ENCODE data around the gene SDSL. TPM values are rescaled to one million over a fixed set of nuclear protein-coding genes. Genes with fewer than 3 reads are reported as not detected.

The SDSL gene
- total and polyA plus RNA-seq, 2 experiments from 2014 or later, result not detected

GRCh38 chr12:113392520-113392919 is 29.7 kb upstream of the SDSL start:
- no peak overlapping the region for H3K27ac Mint-ChIP-seq
- Histone ChIP-seq H3F3A (replicated peaks; ENCODE audit: low read depth) (0 out of 2 replicates have a peak, but pooled peaks cover 2% of the 10 kb centered on the region), H4K20me1 (replicated peaks; ENCODE audit: insufficient read depth) (no peaks in the 10 kb centered on the region), H3K27me3 (ENCODE audit: insufficient read depth) (no peaks in the 10 kb centered on the region), H3K4me1 (ENCODE audit: insufficient read depth) (no peaks in the 10 kb centered on the region), H3K4me2 (no peak overlapping the region), H2AFZ (no peak overlapping the region), H3K4me3 (no peak overlapping the region), H3K27ac (ENCODE audit: low read depth) (no peak overlapping the region), H3K9me2 (ENCODE audit: insufficient read depth) (no peaks in the 10 kb centered on the region; the same call in 1 of the 2 replicates), H3K36me3 (ENCODE audit: insufficient read depth) (no peaks in the 10 kb centered on the region), H3K79me2 (replicated peaks; ENCODE audit: insufficient read depth) (no peaks in the 10 kb centered on the region)
- ATAC-seq (no peak), DNase-seq (ENCODE audit: low spot score) (no peak)
- H3K9me3 Mint-ChIP-seq, result no peaks in the 10 kb centered on the region; the same call in 2 of the 3 replicates
- H3K36me3 Mint-ChIP-seq (ENCODE audit: low read depth), result no peaks in the 10 kb centered on the region; the same call in 2 of the 3 replicates
- no peaks in the 10 kb centered on the region for H3K4me1 Mint-ChIP-seq
- TF ChIP-seq CREB1 (CRISPR knock-in tag; IDR thresholded peaks at IDR 0.05; ENCODE audit: low read depth), result no peak
- TF ChIP-seq EZH2 (IDR thresholded peaks at IDR 0.05; ENCODE audit: low read depth, unreplicated experiment), result no peak
- no peak for TF ChIP-seq EZH2phosphoT487 (IDR thresholded peaks at IDR 0.05; ENCODE audit: unreplicated experiment)
- no peak for TF ChIP-seq POLR2AphosphoS5 (IDR thresholded peaks at IDR 0.05; ENCODE audit: low read depth)
- no peak for TF ChIP-seq ZNF331 (CRISPR knock-in tag; IDR thresholded peaks at IDR 0.05; ENCODE audit: low read depth)
- TF ChIP-seq, protein P1, sequence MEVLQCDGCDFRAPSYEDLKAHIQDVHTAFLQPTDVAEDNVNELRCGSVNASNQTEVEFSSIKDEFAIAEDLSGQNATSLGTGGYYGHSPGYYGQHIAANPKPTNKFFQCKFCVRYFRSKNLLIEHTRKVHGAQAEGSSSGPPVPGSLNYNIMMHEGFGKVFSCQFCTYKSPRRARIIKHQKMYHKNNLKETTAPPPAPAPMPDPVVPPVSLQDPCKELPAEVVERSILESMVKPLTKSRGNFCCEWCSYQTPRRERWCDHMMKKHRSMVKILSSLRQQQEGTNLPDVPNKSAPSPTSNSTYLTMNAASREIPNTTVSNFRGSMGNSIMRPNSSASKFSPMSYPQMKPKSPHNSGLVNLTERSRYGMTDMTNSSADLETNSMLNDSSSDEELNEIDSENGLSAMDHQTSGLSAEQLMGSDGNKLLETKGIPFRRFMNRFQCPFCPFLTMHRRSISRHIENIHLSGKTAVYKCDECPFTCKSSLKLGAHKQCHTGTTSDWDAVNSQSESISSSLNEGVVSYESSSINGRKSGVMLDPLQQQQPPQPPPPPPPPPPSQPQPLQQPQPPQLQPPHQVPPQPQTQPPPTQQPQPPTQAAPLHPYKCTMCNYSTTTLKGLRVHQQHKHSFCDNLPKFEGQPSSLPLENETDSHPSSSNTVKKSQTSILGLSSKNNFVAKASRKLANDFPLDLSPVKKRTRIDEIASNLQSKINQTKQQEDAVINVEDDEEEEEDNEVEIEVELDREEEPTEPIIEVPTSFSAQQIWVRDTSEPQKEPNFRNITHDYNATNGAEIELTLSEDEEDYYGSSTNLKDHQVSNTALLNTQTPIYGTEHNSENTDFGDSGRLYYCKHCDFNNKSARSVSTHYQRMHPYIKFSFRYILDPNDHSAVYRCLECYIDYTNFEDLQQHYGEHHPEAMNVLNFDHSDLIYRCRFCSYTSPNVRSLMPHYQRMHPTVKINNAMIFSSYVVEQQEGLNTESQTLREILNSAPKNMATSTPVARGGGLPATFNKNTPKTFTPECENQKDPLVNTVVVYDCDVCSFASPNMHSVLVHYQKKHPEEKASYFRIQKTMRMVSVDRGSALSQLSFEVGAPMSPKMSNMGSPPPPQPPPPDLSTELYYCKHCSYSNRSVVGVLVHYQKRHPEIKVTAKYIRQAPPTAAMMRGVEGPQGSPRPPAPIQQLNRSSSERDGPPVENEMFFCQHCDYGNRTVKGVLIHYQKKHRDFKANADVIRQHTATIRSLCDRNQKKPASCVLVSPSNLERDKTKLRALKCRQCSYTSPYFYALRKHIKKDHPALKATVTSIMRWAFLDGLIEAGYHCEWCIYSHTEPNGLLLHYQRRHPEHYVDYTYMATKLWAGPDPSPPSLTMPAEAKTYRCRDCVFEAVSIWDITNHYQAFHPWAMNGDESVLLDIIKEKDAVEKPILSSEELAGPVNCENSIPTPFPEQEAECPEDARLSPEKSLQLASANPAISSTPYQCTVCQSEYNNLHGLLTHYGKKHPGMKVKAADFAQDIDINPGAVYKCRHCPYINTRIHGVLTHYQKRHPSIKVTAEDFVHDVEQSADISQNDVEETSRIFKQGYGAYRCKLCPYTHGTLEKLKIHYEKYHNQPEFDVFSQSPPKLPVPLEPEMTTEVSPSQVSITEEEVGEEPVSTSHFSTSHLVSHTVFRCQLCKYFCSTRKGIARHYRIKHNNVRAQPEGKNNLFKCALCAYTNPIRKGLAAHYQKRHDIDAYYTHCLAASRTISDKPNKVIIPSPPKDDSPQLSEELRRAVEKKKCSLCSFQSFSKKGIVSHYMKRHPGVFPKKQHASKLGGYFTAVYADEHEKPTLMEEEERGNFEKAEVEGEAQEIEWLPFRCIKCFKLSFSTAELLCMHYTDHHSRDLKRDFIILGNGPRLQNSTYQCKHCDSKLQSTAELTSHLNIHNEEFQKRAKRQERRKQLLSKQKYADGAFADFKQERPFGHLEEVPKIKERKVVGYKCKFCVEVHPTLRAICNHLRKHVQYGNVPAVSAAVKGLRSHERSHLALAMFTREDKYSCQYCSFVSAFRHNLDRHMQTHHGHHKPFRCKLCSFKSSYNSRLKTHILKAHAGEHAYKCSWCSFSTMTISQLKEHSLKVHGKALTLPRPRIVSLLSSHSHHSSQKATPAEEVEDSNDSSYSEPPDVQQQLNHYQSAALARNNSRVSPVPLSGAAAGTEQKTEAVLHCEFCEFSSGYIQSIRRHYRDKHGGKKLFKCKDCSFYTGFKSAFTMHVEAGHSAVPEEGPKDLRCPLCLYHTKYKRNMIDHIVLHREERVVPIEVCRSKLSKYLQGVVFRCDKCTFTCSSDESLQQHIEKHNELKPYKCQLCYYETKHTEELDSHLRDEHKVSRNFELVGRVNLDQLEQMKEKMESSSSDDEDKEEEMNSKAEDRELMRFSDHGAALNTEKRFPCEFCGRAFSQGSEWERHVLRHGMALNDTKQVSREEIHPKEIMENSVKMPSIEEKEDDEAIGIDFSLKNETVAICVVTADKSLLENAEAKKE (CRISPR knock-in tag; IDR thresholded peaks at IDR 0.05), result no peak
- TF ChIP-seq ZNF114 (CRISPR knock-in tag; IDR thresholded peaks at IDR 0.05), result no peak
- TF ChIP-seq STAT1 (IDR thresholded peaks at IDR 0.05; ENCODE audit: unreplicated experiment), result no peak
- no peak for TF ChIP-seq NANOG (IDR thresholded peaks at IDR 0.05; ENCODE audit: borderline replicate concordance)
- no peak for TF ChIP-seq JUNB (IDR thresholded peaks at IDR 0.05; ENCODE audit: unreplicated experiment)
- TF ChIP-seq REST (IDR thresholded peaks at IDR 0.05; ENCODE audit: unreplicated experiment), result no peak
- TF ChIP-seq CTCF (conservative IDR thresholded peaks at IDR 0.05; ENCODE audit: low read depth in 2 of 2), result no peak
- TF ChIP-seq, protein P2, sequence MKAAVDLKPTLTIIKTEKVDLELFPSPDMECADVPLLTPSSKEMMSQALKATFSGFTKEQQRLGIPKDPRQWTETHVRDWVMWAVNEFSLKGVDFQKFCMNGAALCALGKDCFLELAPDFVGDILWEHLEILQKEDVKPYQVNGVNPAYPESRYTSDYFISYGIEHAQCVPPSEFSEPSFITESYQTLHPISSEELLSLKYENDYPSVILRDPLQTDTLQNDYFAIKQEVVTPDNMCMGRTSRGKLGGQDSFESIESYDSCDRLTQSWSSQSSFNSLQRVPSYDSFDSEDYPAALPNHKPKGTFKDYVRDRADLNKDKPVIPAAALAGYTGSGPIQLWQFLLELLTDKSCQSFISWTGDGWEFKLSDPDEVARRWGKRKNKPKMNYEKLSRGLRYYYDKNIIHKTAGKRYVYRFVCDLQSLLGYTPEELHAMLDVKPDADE (IDR thresholded peaks at IDR 0.05), result no peak
- H3K4me3 Mint-ChIP-seq, result no peak overlapping the region
- no peaks in the 10 kb centered on the region for H3K27me3 Mint-ChIP-seq (ENCODE audit: insufficient read depth, low read depth, poor library complexity)

All from GM23338 (cell line).